Urothelium cell line (cell line): Measurements from ENCODE around the gene P2RX3.

Source experiments
- DNase-seq: peaks from one replicate; pipeline ENCODE4 v3.0.0; 2011; ENCODE audit warnings: low spot score, mixed read lengths
- FAIRE-seq: peaks from 2 replicates; lab custom pipeline; 2011; peaks lifted over from hg19 to GRCh38; lab: Jason Lieb, UNC

Gene P2RX3

DNA sequence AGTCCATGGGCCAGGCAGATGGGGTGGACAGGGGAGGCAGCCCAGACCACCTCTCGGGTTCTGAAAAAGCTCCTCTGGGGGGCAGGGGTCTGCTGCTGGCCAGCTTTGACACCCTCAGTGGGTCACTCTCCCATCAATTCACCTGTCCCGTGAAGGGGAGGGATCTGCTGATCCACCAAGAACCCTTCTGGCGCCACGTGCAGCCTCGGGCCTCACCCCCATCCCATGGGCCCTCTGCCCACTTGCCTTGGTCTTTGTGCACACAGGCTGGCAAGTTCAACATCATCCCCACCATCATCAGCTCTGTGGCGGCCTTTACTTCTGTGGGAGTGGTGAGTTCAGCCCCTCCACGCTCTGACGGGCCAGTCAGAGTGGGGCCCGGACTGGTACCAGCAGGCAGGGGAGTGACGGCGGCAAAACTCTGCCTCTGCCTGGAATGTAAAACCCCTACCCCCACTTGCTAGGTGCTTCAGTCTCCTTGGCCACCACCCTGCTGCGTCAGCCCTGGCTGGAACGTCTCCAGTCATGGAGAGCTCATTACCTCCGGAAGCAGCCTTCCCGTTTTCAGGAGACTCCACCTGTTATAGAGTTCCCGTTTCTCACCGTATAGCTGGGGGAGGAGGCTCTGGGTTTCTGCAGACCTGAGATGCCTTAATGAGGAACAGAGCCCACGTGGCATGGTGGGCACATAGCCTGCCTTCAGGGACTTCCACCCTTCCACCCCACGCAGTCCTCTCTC is 30.1 kb downstream of the P2RX3 start:
- DNase-seq: no peak

GRCh38 chr11:57368845-57369232 is 30.7 kb downstream of the P2RX3 start:
- no peak for DNase-seq
- FAIRE-seq: no peak

More for the DNA sequence above, 30.1 kb downstream of the P2RX3 start:
- no peak for FAIRE-seq

- FAIRE-seq (no peak), DNase-seq (no peak)
These were observed 32.1 kb downstream of the P2RX3 start for GRCh38 chr11:57370251-57370650.

DNA sequence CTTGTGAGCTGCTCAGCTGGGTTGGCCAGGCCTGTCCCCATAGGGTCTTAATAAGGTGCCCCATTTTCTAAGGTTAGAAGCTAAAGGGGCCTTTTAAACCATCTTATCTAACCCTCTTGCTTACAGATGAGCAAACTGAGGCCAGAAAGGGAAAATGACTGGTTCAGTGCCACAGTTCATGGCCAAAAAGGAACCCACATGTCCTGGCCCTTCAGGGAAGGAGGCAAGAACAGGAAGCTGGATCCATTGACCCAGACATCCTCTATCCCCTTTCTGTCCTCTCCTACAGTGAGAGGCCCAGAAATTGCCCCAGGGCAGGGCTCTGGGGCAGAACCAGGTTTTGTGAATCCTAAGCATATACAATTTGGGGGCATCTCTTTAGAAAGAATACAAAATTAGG is 32.8 kb downstream of the P2RX3 start:
- no peak for DNase-seq
- no peak for FAIRE-seq

- no peak for FAIRE-seq
- DNase-seq: no peak
These were observed 35.0 kb downstream of the P2RX3 start for GRCh38 chr11:57373146-57373545.

GRCh38 chr11:57374966-57375365 is 36.8 kb downstream of the P2RX3 start:
- no peak for DNase-seq
- FAIRE-seq: peak; percentile 59

DNA sequence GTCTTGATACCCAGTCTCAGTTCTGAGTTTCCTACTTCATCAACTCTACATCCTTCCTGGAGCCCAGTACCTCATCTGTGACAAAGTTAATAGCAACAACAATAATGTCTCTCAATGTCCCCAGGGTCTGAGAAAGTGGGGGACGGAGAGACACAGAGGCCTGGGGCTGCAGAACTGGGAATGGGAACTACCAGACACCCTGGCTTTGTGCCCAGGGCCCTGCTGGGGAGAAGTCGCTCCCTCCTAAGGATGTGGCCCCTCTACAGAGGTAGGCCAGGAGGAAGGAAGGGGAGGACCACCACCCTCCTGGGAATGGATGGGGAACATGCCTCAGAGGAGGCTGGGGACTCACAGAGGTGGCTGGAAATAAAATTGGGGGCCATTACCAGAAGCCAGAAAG is 37.3 kb downstream of the P2RX3 start:
- FAIRE-seq (no peak), DNase-seq (no peak)

- FAIRE-seq: peak; percentile 20
These were observed 38.2 kb downstream of the P2RX3 start for GRCh38 chr11:57376095-57377090.

GRCh38 chr11:57377107-57377506 is 39.0 kb downstream of the P2RX3 start:
- FAIRE-seq: peak; percentile 77
- no peak for DNase-seq

More at GRCh38 chr11:57376095-57377090, 38.2 kb downstream of the P2RX3 start:
- no peak for DNase-seq

GRCh38 chr11:57378186-57378585 is 40.0 kb downstream of the P2RX3 start:
- DNase-seq: no peak

GRCh38 chr11:57379732-57380131 is 41.6 kb downstream of the P2RX3 start:
- FAIRE-seq: no peak
- DNase-seq: peak; percentile 53

More at GRCh38 chr11:57378186-57378585, 40.0 kb downstream of the P2RX3 start:
- no peak for FAIRE-seq

GRCh38 chr11:57380975-57381374 is 42.8 kb downstream of the P2RX3 start, which contains the start of gene PRG3:
Gene PRG3 (minus strand): TSS chr11:57381150. CDS start chr11:57380708, 442 bp downstream.
- no peak for FAIRE-seq
- DNase-seq: no peak

- FAIRE-seq: no peak
- no peak for DNase-seq
These were observed 48.2 kb downstream of the P2RX3 start for GRCh38 chr11:57386178-57386940.

DNA sequence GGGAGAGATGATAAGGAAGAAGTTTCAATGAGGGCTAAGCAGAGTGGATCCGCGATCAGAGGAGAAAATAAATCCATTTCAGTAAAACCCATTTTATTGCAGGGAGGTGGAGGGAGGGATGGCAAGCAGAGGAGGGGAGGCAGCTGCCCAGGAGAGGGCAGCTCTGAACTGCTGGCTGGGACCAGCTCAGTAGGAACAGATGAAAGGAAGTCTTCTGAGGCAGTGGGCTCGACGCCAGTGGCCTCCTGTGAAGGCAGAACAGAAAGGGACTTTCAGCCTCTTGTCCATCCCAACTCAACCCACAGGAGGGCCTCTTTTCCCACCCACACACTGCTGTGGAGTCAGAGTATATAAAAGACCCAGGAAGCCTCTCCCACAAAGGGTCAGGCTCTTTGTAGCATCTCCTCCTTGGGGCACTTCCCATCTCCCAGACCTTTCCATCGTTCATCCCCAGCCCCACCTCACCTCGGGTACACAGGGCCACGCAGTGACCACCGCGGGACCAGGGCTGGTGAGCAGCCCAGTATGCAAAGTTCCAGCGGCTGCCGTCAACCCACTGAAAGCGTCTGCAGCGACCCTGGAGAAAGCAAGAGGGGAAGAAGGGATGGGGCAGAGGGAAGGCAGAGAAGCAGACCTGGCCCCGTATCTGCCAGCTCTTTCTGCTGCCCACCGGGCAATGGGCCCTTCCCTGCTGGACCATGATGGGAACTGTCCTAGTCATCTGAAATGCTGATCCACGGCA is 49.3 kb downstream of the P2RX3 start:
- no peak for DNase-seq
- no peak for FAIRE-seq

DNA sequence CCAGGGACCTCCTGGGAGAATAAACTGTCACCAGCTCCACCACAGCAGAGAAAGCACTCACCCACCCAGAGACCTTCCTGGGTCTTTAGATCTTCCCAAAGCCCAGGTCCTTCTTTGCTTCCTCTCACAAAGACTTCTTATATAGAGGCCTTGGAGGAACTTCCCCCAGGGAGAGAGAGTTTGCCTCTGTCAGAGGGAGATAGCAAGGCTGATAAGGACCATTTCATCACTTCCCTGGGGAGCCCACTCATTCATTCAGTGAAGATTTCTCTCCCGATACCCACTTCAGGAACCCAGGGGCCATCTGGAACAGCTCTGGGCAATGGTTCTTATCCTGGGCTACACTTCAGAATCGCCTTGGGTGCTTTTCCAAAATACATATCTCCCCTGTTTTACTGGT is 52.4 kb downstream of the P2RX3 start, which contains the start of gene PRG2:
TSS of gene PRG2 (minus strand) at position 116 of the 400 bp plus-strand sequence. CDS start 706 bp downstream, outside the sequence.
- DNase-seq (no peak), FAIRE-seq (no peak)

DNA sequence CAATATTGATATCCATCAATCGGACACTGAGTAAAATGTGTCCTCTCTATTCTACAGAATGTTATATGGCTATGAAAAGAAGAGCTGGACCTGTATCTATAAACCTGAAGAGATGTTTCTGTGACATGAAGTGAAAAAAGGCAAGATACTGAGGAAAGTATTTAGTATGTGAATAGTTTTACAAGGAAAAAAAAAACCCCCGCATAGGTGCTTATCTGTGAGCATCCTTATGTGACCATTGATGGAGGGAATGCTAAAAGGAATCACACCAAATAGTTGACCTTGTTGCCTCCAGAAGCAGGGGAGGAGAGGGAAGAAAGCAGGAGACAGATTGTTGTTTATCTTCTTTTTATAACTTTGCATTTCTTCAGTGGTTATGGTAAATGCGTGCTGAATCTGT is 53.0 kb downstream of the P2RX3 start:
- no peak for FAIRE-seq
- no peak for DNase-seq

DNA sequence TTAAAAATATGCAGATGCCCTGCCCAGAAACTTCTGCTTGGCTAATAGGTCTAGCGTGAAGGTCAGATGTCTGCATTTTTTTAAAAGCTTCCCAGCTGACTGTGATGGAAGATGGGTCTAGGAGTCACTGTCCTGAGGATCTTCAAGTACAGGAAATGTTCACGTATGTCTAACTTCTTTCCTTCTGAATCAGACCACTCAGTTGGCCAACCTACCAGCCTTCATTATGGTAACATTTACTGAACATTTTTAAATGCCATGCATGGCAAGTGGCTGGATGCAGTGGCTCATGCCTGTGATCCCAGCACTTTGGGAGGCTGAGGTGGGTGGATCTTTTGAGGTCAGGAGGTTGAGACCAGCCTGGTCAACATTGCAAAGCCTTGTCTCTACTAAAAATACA is 53.4 kb downstream of the P2RX3 start:
- no peak for DNase-seq
- no peak for FAIRE-seq

DNA sequence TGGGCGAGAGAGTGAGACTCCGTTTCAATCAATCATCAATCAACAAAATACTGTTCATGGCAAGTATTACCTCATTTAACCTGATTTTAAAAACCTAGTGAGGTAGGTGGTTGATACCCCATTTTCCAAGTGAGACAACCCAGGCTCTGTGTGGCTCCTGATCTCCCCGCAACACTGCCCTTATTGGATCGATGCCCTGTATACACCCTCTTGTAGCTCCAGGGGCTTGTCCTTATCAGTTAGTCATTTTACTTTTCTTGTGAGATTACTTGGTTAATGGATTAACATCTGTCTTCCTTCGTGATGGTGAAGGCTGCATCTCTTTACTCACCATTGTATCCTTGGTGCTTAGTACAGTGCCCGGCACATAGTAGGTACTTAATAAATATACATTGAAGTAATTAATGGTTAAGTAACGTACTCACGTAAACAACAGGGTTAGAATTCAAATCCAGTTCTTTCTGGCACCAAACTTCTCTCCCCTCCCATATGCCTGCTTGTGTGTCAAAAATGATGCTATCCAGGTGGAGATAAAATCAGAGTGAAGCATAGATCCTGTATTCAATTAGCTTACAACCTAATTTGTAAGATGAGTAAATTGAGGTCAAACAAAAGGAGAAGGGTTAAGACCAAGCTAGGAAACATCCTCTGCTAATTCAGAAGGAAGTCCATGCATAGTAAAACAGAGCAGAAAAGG is 54.1 kb downstream of the P2RX3 start:
- FAIRE-seq: no peak

DNA sequence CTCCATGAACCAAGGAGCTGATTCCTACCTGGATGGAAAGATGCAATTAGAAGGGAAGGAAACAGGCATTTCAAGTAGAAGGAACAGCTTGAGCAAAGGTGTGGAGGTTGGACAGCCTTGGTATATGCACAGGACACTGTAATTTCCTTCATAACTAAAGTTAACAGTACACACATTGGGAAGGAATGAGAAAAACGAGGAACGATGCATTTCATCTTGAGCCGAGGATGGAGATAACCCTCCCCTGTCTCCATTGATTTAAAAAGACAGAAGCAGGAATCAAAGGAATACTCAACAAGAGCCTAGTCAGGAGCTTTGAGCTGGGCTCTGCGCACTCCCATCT is 54.6 kb downstream of the P2RX3 start:
- DNase-seq: no peak
- FAIRE-seq: no peak

More for the DNA sequence above, 54.1 kb downstream of the P2RX3 start:
- DNase-seq: no peak
